ENCODE data around the gene PRSS36.

DNA sequence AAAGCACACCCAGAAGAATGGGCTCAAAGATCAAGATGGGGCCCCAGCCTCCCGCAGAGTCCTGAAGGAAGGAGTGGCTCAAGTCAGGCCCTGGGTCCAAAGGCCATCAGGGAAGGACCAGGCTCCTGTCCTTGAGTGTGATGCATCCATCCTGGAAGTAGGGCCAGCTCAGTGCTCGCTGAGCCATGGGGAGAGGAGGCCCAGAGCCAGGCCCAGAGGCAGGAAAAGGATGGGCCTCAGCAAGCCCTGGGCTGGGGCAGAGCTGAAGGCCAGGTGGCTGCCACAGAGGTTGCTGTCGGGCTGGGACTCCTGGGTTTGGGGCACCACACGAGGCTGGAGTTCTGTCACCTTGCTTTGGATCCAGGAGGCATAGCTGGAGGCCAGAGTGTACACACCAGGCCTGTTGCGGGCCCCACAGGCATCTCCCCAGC, 18.0 kb downstream of the PRSS36 start:
- TF ChIP-seq, protein P1, sequence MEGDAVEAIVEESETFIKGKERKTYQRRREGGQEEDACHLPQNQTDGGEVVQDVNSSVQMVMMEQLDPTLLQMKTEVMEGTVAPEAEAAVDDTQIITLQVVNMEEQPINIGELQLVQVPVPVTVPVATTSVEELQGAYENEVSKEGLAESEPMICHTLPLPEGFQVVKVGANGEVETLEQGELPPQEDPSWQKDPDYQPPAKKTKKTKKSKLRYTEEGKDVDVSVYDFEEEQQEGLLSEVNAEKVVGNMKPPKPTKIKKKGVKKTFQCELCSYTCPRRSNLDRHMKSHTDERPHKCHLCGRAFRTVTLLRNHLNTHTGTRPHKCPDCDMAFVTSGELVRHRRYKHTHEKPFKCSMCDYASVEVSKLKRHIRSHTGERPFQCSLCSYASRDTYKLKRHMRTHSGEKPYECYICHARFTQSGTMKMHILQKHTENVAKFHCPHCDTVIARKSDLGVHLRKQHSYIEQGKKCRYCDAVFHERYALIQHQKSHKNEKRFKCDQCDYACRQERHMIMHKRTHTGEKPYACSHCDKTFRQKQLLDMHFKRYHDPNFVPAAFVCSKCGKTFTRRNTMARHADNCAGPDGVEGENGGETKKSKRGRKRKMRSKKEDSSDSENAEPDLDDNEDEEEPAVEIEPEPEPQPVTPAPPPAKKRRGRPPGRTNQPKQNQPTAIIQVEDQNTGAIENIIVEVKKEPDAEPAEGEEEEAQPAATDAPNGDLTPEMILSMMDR (IDR thresholded peaks at IDR 0.05 in 8 of 11, conservative IDR thresholded peaks at IDR 0.05 in 3 of 11), result no peak
- TF ChIP-seq POLR2A (IDR thresholded peaks at IDR 0.05) (no peak), POLR2AphosphoS5 (IDR thresholded peaks at IDR 0.05) (peak in 1 of 3 donors; percentile 3)
